Measurements from ENCODE around the gene GNAT1. TPM values are rescaled to one million over a fixed set of nuclear protein-coding genes. Genes with fewer than 3 reads are reported as not detected.

The GNAT1 gene
- polyA plus RNA-seq, 1 donor from 2014 or later: not detected

GRCh38 chr3:50238549-50239026, 47.2 kb downstream of the GNAT1 start:
- Histone ChIP-seq H3K4me2 (ENCODE audit: low read length) (peak overlapping the region; percentile 100), H3K9me2 (ENCODE audit: insufficient read depth, low read length) (no peaks in the 10 kb centered on the region), H3K27me3 (ENCODE audit: insufficient read depth, low read depth, low read length) (no peaks in the 10 kb centered on the region), H3K9ac (ENCODE audit: low read length) (peak overlapping the region; percentile 78), H3F3A (ENCODE audit: insufficient read depth, low read length, poor library complexity, severe bottlenecking) (no peaks in the 10 kb centered on the region), H3K27ac (ENCODE audit: low read length) (peak overlapping the region; percentile 69), H3K4me3 (ENCODE audit: low read length) (peak overlapping the region; percentile 87), H4K20me1 (ENCODE audit: insufficient read depth) (no peaks in the 10 kb centered on the region), H2AFZ (ENCODE audit: low read depth, low read length) (no peak overlapping the region), H3K9me3 (ENCODE audit: low read length) (no peaks in the 10 kb centered on the region), H3K79me2 (replicated peaks; ENCODE audit: insufficient read depth, low read length) (peaks cover 76% of the 10 kb centered on the region), H3K36me3 (ENCODE audit: insufficient read depth, low read length) (no peaks in the 10 kb centered on the region)
- TF ChIP-seq TAF1 (IDR thresholded peaks at IDR 0.05; ENCODE audit: low read depth): no peak
- no peak for TF ChIP-seq RAD21 (conservative IDR thresholded peaks at IDR 0.05)
- TF ChIP-seq MXI1 (conservative IDR thresholded peaks at IDR 0.05; ENCODE audit: poor library complexity, severe bottlenecking): no peak

GRCh38 chr3:50239649-50240048, 48.2 kb downstream of the GNAT1 start:
- H3K4me2 ChIP-seq (ENCODE audit: low read length): no peak overlapping the region

GRCh38 chr3:50241163-50241562, 49.8 kb downstream of the GNAT1 start:
- Histone ChIP-seq H3F3A (ENCODE audit: insufficient read depth, low read length, poor library complexity, severe bottlenecking) (no peaks in the 10 kb centered on the region), H3K27ac (ENCODE audit: low read length) (peak overlapping the region; percentile 87), H3K36me3 (ENCODE audit: insufficient read depth, low read length) (no peaks in the 10 kb centered on the region), H2AFZ (ENCODE audit: low read depth, low read length) (no peak overlapping the region), H3K4me2 (ENCODE audit: low read length) (peak overlapping the region; percentile 65), H3K79me2 (replicated peaks; ENCODE audit: insufficient read depth, low read length) (peaks cover 93% of the 10 kb centered on the region), H3K9me3 (ENCODE audit: low read length) (no peaks in the 10 kb centered on the region), H4K20me1 (ENCODE audit: insufficient read depth) (no peaks in the 10 kb centered on the region), H3K9ac (ENCODE audit: low read length) (peak overlapping the region; percentile 78), H3K27me3 (ENCODE audit: insufficient read depth, low read depth, low read length) (no peaks in the 10 kb centered on the region), H3K9me2 (ENCODE audit: insufficient read depth, low read length) (no peaks in the 10 kb centered on the region), H3K4me3 (ENCODE audit: low read length) (peak overlapping the region; percentile 60)
- no peak for TF ChIP-seq POLR2AphosphoS5 (IDR thresholded peaks at IDR 0.05)
- TF ChIP-seq EZH2 (IDR thresholded peaks at IDR 0.05; ENCODE audit: borderline replicate concordance, insufficient read depth, low read length, poor library complexity, severe bottlenecking): no peak
- TF ChIP-seq EP300 (conservative IDR thresholded peaks at IDR 0.05; ENCODE audit: poor library complexity, severe bottlenecking): peak; percentile 28
- peak; percentile 58 for TF ChIP-seq REST (IDR thresholded peaks at IDR 0.05; ENCODE audit: borderline replicate concordance)
- no peak for TF ChIP-seq SMC3 (conservative IDR thresholded peaks at IDR 0.05; ENCODE audit: poor library complexity)
- no peak for TF ChIP-seq CTCF (IDR thresholded peaks at IDR 0.05; ENCODE audit: poor library complexity, severe bottlenecking)
- no peak for TF ChIP-seq MXI1 (conservative IDR thresholded peaks at IDR 0.05; ENCODE audit: poor library complexity, severe bottlenecking)
- peak; percentile 73 for TF ChIP-seq TAF1 (IDR thresholded peaks at IDR 0.05; ENCODE audit: low read depth)
- no peak for TF ChIP-seq RAD21 (conservative IDR thresholded peaks at IDR 0.05)

More at GRCh38 chr3:50239649-50240048, 48.2 kb downstream of the GNAT1 start:
- Histone ChIP-seq H3F3A (ENCODE audit: insufficient read depth, low read length, poor library complexity, severe bottlenecking) (no peaks in the 10 kb centered on the region), H3K36me3 (ENCODE audit: insufficient read depth, low read length) (no peaks in the 10 kb centered on the region), H3K27me3 (ENCODE audit: insufficient read depth, low read depth, low read length) (no peaks in the 10 kb centered on the region), H3K4me3 (ENCODE audit: low read length) (peak overlapping the region; percentile 87), H2AFZ (ENCODE audit: low read depth, low read length) (no peak overlapping the region), H3K27ac (ENCODE audit: low read length) (no peak overlapping the region), H3K9ac (ENCODE audit: low read length) (peak overlapping the region; percentile 13), H3K9me2 (ENCODE audit: insufficient read depth, low read length) (no peaks in the 10 kb centered on the region), H3K79me2 (replicated peaks; ENCODE audit: insufficient read depth, low read length) (peaks cover 83% of the 10 kb centered on the region), H3K9me3 (ENCODE audit: low read length) (no peaks in the 10 kb centered on the region), H4K20me1 (ENCODE audit: insufficient read depth) (no peaks in the 10 kb centered on the region)
- TF ChIP-seq POLR2AphosphoS5 (IDR thresholded peaks at IDR 0.05): no peak
- TF ChIP-seq RAD21 (conservative IDR thresholded peaks at IDR 0.05): no peak
- TF ChIP-seq CTCF (IDR thresholded peaks at IDR 0.05; ENCODE audit: poor library complexity, severe bottlenecking): no peak
- no peak for TF ChIP-seq TAF1 (IDR thresholded peaks at IDR 0.05; ENCODE audit: low read depth)
